Activated naive CD8-positive, alpha-beta T cell treated with anti-CD3 and anti-CD28 coated beads for 36 hours (primary cell): ENCODE measurements around the gene TNFRSF18. TPM values are rescaled to one million over a fixed set of nuclear protein-coding genes. Genes with fewer than 3 reads are reported as not detected.
"Not testable (repeated sequence)": the region's sequence is repeated elsewhere in the genome, so short reads cannot be mapped to it uniquely, and the experiment has no call there.

Source experiments
- DNase-seq: peaks from one replicate; pipeline ENCODE4 v3.0.0; 2021
- H3K27ac Mint-ChIP-seq: one replicate; pipeline ENCODE4 v1.8.0; 2022; ENCODE audit warnings: mild to moderate bottlenecking, moderate library complexity, mixed read lengths
- H3K27me3 Mint-ChIP-seq: one replicate; pipeline ENCODE4 v1.8.0; 2022; ENCODE audit warnings: mild to moderate bottlenecking, mixed read lengths
- H3K36me3 Mint-ChIP-seq: one replicate; pipeline ENCODE4 v1.8.0; 2021; ENCODE audit warnings: mild to moderate bottlenecking, mixed read lengths
- H3K4me1 Mint-ChIP-seq: one replicate; pipeline ENCODE4 v1.8.0; 2021; ENCODE audit warnings: mixed read lengths
- H3K4me3 Mint-ChIP-seq: one replicate; pipeline ENCODE4 v1.8.0; 2022; ENCODE audit warnings: mild to moderate bottlenecking, moderate library complexity, mixed read lengths
- H3K9me3 Mint-ChIP-seq: one replicate; pipeline ENCODE4 v1.8.0; 2022; ENCODE audit warnings: mixed read lengths
- total RNA-seq, 2 experiments: library from RNA; stranded (reverse); gene quantifications; one replicate each; pipeline ENCODE4 v1.2.3, GENCODE V29; 2021

TNFRSF18 gene
- total RNA-seq, 2 experiments from 2014 or later: 52.5 to 53.3 TPM

DNA sequence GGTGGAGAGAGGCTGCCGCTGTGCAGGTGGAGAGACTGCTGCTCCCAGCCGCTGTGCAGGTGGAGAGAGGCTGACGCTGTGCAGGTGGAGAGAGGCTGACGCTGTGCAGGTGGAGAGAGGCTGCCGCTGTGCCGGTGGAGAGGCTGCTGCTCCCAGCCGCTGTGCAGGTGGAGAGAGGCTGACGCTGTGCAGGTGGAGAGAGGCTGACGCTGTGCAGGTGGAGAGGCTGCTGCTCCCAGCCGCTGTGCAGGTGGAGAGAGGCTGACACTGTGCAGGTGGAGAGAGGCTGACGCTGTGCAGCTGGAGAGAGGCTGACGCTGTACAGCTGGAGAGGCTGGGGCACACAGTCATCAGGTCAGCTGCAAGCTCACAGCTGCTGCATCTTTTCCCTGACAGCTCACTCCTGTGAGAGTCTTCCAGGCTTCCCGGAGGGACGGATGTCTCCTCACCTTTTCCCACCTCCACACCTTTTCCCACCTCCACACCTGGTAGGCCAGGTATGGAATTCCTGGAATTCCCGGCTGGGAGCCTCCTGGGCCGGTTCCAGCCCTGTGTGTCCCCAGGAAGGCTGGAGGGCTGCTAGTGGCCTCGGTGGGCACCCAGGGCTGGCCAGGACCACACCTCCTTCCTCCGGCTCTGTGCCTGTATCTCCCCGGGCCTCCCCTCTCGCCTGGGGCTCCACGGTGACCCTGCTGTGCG lies 30.2 kb downstream of the TNFRSF18 start:
- not testable (repeated sequence) for H3K9me3 Mint-ChIP-seq, H3K4me3 Mint-ChIP-seq, H3K36me3 Mint-ChIP-seq, DNase-seq, H3K27ac Mint-ChIP-seq
- Mint-ChIP-seq H3K27me3 (peaks cover 11% of the 10 kb centered on the region), H3K4me1 (peaks cover 10% of the 10 kb centered on the region)

DNA sequence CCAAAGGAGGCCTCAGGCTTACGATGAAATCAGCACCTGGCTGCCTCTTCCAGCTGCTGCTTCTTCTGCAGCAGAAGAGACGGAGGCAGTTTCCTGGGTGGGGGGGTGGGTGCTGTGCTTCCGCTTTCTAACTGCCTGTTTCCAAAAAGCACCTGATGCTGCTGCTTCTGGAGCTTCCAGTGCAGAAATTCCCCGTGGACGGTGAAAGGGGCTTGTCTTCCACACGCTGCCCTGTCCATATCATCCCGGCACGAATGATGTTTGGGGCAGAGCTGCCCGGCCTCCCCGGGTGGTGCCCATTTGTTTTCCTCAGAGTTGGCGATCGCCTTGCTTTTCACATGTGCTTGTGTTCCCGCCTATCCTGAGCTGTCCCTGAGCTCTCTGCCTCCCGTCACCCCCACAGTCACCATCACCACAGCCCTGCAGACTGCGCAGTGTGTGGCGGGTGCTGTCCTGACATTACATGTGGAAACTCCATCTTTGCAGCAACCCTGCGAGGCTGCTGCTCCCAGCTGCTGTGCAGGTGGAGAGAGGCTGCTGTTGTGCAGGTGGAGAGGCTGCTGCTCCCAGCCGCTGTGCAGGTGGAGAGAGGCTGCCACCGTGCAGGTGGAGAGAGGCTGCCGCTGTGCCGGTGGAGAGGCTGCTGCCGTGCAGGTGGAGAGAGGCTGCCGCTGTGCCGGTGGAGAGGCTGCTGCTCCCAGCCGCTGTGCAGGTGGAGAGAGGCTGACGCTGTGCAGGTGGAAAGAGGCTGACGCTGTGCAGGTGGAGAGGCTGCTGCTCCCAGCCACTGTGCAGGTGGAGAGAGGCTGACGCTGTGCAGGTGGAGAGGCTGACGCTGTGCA lies 30.9 kb downstream of the TNFRSF18 start:
- no peak for DNase-seq
- Mint-ChIP-seq H3K9me3 (no peaks in the 10 kb centered on the region), H3K36me3 (no peaks in the 10 kb centered on the region), H3K4me3 (no peak overlapping the region), H3K4me1 (peaks cover 9% of the 10 kb centered on the region), H3K27ac (no peak overlapping the region), H3K27me3 (peaks cover 8% of the 10 kb centered on the region)

DNA sequence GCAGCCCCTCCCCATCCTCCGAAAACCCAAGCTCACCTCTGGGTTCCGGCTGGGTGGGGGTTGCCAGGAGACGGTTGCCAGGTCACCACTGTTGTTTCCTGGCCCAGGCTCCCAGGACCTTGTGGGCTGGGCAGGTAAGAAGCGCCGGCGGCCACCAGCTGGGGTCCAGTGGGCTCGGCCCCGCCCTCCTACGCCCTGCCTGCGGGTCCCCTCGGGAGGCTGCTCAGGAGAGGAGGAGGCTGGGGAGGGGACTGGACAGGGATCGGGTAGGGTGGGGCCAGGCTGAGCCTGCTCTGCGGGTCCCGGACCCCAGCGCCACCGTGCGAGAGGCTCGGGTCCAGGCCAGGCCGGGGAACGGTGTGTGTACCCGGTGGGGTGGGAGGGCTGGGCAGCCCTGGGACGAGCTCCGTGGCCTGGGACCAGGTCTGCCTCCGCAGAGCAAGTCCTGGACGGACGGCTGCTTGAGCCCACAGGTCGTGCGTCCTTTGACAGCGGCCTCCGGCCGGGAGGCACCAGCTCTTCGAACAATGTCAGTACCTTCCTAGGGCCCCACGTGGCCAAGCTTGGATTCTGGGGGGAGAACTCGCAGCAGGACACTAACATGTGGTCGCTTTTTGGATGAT lies 32.5 kb downstream of the TNFRSF18 start, which contains the start of gene TTLL10:
TTLL10 (plus strand) TSS at position 88 of the 623 bp plus-strand sequence. CDS start 5,336 bp downstream, outside the sequence.
- no peaks in the 10 kb centered on the region for H3K36me3 Mint-ChIP-seq
- DNase-seq: peak; percentile 57
- H3K4me3 Mint-ChIP-seq: no peak within 1 kb of the TSS
- H3K27ac Mint-ChIP-seq: no peak within 1 kb of the TSS
- H3K9me3 Mint-ChIP-seq: no peaks in the 10 kb centered on the region
- peaks cover 13% of the 10 kb centered on the region for H3K4me1 Mint-ChIP-seq
- H3K27me3 Mint-ChIP-seq: peaks cover 12% of the 10 kb centered on the region

DNA sequence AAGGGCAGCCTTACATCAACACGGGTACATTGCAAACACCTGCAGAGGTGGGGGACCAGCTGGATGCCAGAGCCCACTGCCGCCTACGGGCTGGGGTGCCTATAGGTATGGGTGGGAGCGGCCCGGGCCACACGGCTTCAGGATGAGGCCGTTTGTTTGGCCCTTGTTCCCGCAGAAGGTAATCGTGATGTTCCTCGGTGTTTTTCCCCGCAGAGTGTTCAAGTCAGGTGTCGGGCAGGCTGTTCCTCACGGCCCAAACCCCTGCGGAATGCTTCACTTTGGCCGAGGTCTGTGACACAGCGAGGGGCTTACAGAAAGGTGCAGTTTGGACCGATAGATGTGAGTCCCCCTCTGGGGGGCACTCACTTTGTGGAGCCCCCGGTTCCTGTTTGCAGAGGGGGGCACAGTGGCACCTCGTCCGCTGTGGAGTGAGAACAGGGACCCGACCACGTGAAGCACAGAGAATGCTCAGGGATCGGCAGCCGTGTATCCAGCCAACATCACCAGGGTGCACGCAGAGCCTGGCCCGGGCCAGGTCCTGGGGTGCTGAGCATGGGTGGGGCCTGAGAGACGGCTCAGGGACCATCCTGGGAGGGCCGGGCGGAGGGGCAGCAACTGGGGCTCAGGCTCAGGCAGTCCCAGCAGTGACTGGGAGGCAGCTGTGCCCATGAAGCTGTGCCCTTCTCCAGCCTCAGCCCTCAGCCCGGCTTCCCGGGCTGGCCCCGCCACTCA lies 33.2 kb downstream of the TNFRSF18 start:
- Mint-ChIP-seq H3K27me3 (peaks cover 12% of the 10 kb centered on the region), H3K4me3 (no peak overlapping the region), H3K9me3 (no peaks in the 10 kb centered on the region), H3K27ac (no peak overlapping the region), H3K4me1 (peaks cover 13% of the 10 kb centered on the region), H3K36me3 (no peaks in the 10 kb centered on the region)
- DNase-seq: no peak

DNA sequence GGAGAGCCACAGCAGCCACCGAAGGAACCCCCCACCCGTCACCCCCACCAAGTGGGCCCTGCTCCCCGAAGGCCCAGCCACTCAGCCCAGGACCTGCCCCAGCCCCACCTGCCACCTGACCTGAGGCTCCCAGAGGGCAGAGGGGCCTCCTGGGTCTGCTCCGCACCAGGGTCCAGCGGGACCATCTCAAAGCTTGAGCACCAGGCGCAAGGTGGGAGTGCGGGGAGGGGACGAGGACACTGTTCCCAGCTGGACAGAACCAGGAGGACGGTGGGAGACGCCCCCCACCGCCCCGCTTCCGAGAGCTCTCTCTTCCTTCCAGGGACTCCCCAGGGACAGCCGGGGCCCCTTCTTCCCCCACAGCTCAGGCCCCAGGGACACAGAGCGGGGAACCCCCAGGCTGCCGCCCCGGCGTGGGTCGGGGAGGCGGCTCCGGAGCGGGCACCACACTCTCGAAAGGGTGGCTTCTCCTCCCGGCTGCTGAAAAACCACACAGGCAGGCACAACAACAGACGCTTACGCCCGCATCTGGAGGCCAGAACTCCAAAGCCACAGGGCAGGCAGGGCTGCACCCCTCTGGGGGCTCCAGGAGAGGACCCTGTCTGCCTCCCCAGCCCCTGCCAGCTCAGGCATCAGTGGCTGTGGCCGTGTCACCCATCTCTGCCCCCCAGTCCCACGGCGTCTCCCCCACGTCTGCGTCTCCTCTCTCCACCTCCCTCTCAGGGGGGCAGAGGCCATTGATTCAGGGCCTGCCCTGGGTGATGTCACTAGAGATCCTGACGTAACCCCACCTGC lies 34.6 kb downstream of the TNFRSF18 start:
- peaks cover 12% of the 10 kb centered on the region for H3K27me3 Mint-ChIP-seq
- no peaks in the 10 kb centered on the region for H3K9me3 Mint-ChIP-seq
- peaks cover 13% of the 10 kb centered on the region for H3K4me1 Mint-ChIP-seq
- H3K4me3 Mint-ChIP-seq: peak overlapping the region; percentile 67
- no peak overlapping the region for H3K27ac Mint-ChIP-seq
- DNase-seq: peak; percentile 58
- no peaks in the 10 kb centered on the region for H3K36me3 Mint-ChIP-seq

DNA sequence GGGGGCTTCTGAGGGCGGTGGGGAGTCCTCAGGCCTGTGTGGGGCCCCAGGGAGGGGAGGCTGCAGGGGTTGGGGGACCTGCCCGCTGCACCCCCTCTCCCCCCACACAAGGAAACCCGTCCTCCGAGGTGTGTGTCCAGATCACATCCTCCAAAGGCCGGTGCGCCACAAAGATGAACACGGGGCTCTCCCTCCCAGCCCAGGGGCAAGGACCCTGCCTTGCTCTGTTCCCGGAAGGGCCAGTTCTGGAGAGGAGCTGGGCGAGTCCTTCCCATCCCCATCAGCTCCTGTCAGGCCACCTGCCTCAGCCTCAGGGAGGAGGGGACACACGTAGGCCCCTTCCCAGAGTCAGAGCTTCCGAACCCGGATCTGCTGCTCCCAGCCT lies 35.2 kb downstream of the TNFRSF18 start:
- no peak overlapping the region for H3K4me3 Mint-ChIP-seq
- no peaks in the 10 kb centered on the region for H3K9me3 Mint-ChIP-seq
- H3K27me3 Mint-ChIP-seq: peaks cover 12% of the 10 kb centered on the region
- H3K36me3 Mint-ChIP-seq: no peaks in the 10 kb centered on the region
- H3K4me1 Mint-ChIP-seq: peaks cover 13% of the 10 kb centered on the region
- H3K27ac Mint-ChIP-seq: no peak overlapping the region
- no peak for DNase-seq

DNA sequence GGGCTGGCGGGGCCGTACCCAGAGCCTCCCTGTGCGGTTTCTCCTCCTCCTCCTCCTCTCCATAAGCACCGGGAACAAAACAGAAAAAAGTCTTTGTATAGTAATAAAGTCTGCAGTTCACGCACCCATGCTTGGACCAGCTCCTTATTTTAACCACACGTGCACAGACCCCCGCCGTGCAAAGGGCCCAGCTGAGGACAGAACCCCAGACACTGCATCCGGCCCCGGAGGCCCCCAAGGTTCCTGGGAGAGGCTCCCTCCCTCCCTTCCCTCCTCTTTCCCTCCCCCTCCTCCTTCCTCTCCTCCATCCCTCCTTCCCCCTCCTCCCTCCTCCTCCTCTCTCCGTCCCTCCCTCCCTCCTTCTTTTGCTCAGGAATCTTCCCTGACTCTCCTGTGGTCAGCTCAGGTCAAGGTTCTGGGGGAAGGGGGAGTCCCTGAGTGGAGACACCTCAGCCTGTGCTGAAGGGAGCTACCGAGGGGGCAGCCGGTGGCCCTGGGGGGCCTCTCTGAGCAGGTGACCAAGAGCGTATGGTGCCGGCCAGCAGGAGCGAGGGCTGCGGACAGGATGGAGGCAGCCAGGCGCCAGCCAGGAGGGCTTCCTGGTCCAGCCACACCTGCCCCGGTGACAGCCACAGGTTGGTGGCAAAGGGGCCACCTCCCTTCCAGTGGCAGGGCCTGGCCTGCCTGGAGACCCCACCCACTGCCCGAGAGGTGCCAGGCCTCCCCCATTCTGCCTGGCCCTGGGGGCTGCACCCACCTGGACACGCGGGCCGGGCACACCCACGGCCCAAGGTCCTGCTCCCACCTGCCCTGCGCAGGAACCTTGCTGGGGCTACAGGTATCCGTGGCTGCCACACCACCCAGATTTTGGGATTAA lies 35.9 kb downstream of the TNFRSF18 start:
- no peak overlapping the region for H3K4me3 Mint-ChIP-seq
- H3K4me1 Mint-ChIP-seq: peaks cover 13% of the 10 kb centered on the region
- no peaks in the 10 kb centered on the region for H3K9me3 Mint-ChIP-seq
- H3K27me3 Mint-ChIP-seq: peaks cover 12% of the 10 kb centered on the region
- H3K36me3 Mint-ChIP-seq: no peaks in the 10 kb centered on the region
- no peak overlapping the region for H3K27ac Mint-ChIP-seq
- no peak for DNase-seq

DNA sequence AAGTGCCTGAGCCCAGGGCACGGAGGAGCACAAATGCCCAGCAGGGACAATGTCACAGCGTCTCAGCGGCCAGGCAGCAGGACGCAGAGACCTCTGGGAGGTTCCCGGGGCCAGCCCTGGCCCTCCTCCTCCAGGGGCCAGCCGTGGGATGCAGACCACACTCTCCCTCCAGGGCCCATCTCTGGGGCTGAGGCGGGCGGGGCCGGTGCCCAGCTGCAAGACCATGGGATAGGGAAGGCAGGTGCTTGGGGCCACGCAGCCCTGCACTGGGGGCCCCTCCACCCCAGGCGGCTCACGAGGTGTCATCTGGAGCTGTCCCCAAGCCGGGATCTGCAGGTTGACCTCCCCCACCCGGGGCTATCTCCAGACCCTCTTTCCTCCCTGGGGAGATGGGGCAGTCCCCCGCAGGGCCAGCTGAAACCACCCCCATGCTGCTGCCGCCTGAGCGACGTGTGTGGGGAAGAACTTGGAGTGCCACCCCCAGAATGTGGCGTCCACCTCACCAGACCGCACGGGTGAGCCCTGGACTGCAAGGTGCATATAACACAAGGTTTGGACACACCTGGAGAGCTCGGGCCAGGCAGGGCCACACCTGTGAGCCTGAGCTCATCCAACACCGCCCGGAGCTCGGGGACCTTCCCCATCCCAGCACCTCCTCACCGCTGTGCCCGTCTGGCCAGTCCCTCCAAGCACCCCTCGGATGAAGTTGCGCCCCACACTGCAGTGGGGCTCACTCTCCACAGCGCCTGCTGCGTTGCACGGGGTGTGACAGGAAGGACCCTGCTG lies 36.8 kb downstream of the TNFRSF18 start:
- Mint-ChIP-seq H3K9me3 (no peaks in the 10 kb centered on the region), H3K27ac (no peak overlapping the region), H3K27me3 (peaks cover 10% of the 10 kb centered on the region), H3K36me3 (no peaks in the 10 kb centered on the region), H3K4me1 (peaks cover 13% of the 10 kb centered on the region), H3K4me3 (no peak overlapping the region)
- DNase-seq: no peak

DNA sequence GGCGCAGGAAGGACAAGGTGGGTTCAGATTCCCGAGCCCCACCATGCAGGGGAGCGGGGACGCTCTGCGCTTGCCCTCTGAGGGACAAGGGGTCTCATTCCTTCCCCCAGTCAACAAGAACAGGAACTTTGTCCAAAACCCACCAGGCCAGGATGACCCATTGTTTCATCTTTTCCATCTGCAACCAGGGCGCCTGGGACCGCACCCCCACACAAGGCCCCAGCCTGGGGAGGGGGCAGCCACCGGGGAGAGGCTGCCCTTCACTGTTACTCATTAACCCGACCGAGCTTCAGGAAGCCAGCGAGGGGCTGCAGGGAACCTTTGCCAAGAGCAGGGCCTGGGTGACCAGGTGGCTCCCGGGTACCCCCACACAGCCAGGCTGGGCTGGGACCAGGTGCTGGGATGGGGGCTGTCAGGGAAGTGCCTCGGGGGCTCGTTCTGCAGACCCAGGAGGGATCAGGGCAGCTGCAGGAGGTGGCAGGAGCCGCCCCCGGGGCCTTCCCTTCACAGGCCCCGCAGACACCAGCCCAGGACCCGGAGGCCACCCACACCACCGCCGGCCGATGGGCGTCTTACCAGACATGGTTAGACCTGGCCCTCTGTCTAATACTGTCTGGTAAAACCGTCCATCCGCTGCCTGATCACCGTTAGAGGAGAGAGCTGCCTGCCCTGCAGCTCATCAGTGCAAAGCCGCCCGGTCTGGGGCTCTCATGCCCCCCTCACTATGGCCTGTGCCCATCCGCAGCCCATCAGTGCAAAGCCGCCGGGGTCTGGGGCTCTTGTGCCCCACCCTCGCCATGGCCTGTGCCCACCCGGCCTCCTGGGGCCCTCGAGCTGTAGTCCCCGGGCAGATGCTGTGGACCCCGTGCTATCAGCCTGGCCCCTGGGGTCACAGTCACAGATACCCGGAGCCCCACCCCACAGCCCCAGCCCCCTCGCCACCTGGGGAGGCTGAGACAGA lies 37.7 kb downstream of the TNFRSF18 start:
- Mint-ChIP-seq H3K27ac (no peak overlapping the region), H3K36me3 (no peaks in the 10 kb centered on the region), H3K9me3 (no peaks in the 10 kb centered on the region), H3K4me3 (no peak overlapping the region), H3K4me1 (peaks cover 13% of the 10 kb centered on the region), H3K27me3 (peaks cover 8% of the 10 kb centered on the region)
- no peak for DNase-seq

DNA sequence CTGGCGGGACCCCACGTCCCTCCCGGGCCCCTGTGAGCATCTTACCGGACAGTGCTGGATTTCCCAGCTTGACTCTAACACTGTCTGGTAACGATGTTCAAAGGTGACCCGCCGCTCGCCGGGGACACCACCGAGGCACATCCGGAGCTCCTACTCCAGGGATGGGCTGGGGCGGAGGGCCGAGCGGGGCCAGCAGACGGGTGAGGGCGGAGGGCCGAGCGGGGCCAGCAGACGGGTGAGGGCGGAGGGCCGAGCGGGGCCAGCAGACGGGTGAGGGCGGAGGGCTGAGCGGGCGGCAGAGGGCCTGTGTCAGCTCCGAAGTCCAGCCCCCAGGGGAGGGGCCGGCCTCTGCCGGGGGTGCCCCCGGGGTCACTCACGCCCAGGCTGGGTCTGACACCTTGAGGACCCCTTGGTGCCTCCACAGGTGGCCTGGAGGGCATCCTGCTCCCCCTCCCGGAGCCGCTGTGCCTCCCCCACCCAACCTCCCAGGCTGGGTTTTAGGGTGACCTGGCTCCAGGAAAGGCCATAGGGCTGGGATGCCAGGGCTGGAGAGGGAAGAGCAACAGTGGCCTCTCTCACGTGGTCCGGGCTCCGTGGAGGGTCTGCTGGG lies 38.4 kb downstream of the TNFRSF18 start:
- no peak for DNase-seq
- Mint-ChIP-seq H3K27me3 (peaks cover 8% of the 10 kb centered on the region), H3K4me1 (peaks cover 11% of the 10 kb centered on the region), H3K36me3 (no peaks in the 10 kb centered on the region), H3K9me3 (no peaks in the 10 kb centered on the region), H3K4me3 (no peak overlapping the region), H3K27ac (no peak overlapping the region)

DNA sequence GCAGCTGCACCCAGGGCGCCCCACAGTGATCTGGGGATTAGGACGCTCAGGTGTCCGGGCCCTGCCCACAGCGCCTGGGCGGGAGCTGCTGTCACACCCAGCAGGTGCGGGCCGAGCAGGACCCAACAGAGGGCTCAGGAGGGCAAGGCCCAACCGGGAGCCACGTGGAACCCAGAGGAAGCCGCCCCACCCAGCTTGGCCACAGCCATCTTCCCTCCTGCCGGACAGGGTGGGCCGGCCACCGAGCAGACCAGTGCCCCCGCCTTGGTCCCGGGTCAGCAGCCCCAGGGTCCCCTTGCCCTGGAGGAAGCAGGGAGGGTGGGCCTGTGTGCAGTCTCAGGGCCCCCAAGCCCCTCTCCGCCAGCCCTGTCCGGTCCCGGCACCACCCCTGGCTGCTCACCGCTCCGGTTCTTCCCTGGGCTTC lies 39.0 kb downstream of the TNFRSF18 start:
- H3K9me3 Mint-ChIP-seq: no peaks in the 10 kb centered on the region
- no peaks in the 10 kb centered on the region for H3K36me3 Mint-ChIP-seq
- H3K27me3 Mint-ChIP-seq: peaks cover 8% of the 10 kb centered on the region
- H3K4me3 Mint-ChIP-seq: no peak overlapping the region
- no peak for DNase-seq
- H3K27ac Mint-ChIP-seq: no peak overlapping the region
- H3K4me1 Mint-ChIP-seq: peaks cover 11% of the 10 kb centered on the region
